OCI-LY7 (cell line): ENCODE measurements around the gene MYH7. TPM values are rescaled to one million over a fixed set of nuclear protein-coding genes. Genes with fewer than 3 reads are reported as not detected.
"Not testable (repeated sequence)": the region's sequence is repeated elsewhere in the genome, so short reads cannot be mapped to it uniquely, and the experiment has no call there.

Experiments
- BruUV-seq: library from RNA; stranded (reverse); fragments of 400-500 nt; replicated peaks from 2 replicates; lab custom pipeline; 2021; lab: Mats Ljungman, UMichigan
- CTCF ChIA-PET: fragments of 300-600 bp; sonication (Branson Sonifier 250); formaldehyde crosslinking; loops from one replicate; lab custom pipeline; 2022; ENCODE audit warnings: antibody characterized with exemption; ENCODE audit not compliant: unreplicated experiment; lab: Charles Lee
- POLR2A ChIA-PET: fragments of 300-600 bp; sonication (Branson Sonifier 250); formaldehyde crosslinking; loops from one replicate; lab custom pipeline; 2022; ENCODE audit warnings: antibody characterized with exemption; lab: Charles Lee
- DNase-seq: peaks from one replicate; pipeline ENCODE4 v3.0.0-alpha.2; 2015; ENCODE audit warnings: low spot score
- H2AFZ ChIP-seq: fragments of 200-600 bp; sonication (generic), shearing (Covaris generic); 2 replicates; pipeline ENCODE4 v1.6.1; 2014; ENCODE audit warnings: mild to moderate bottlenecking, antibody characterized with exemption, low read length, moderate library complexity
- H3K27ac ChIP-seq: fragments of 200-600 bp; sonication (generic); 2 replicates; pipeline ENCODE4 v1.5.1; 2014; ENCODE audit warnings: mixed run types, low read depth, mild to moderate bottlenecking, moderate library complexity, low read length, inconsistent platforms; ENCODE audit not compliant: poor library complexity, severe bottlenecking
- H3K36me3 ChIP-seq: fragments of 200-600 bp; sonication (generic); 2 replicates; pipeline ENCODE4 v1.6.1; 2014; ENCODE audit warnings: mild to moderate bottlenecking, antibody characterized with exemption, low read length, moderate library complexity, mixed read lengths; ENCODE audit not compliant: insufficient read depth
- H3K4me1 ChIP-seq: fragments of 200-600 bp; sonication (generic); 2 replicates; pipeline ENCODE4 v1.5.1; 2014; ENCODE audit warnings: mild to moderate bottlenecking, low read length; ENCODE audit not compliant: insufficient read depth, poor library complexity, severe bottlenecking
- H3K4me2 ChIP-seq: fragments of 200-600 bp; sonication (generic); 2 replicates; pipeline ENCODE4 v1.6.1; 2014; ENCODE audit warnings: mild to moderate bottlenecking, low read length
- H3K4me3 ChIP-seq: fragments of 200-600 bp; sonication (generic); 2 replicates; pipeline ENCODE4 v1.5.1; 2014; ENCODE audit warnings: mild to moderate bottlenecking, low read depth, low read length; ENCODE audit not compliant: poor library complexity, severe bottlenecking
- H3K79me2 ChIP-seq: fragments of 200-600 bp; sonication (generic); 2 replicates; pipeline ENCODE4 v1.6.1; 2016; ENCODE audit warnings: low read depth, mild to moderate bottlenecking, low read length, moderate library complexity, mixed read lengths; ENCODE audit not compliant: insufficient read depth
- H3K9me2 ChIP-seq: fragments of 200-600 bp; sonication (generic); 2 replicates; pipeline ENCODE4 v1.6.1; 2016; ENCODE audit warnings: mild to moderate bottlenecking, low read length, mixed read lengths; ENCODE audit not compliant: insufficient read depth
- H3K9me3 ChIP-seq: fragments of 200-600 bp; sonication (generic); 2 replicates; pipeline ENCODE4 v1.6.1; 2014; ENCODE audit warnings: mild to moderate bottlenecking, mixed run types, low read length, mixed read lengths
- H4K20me1 ChIP-seq: fragments of 200-600 bp; sonication (generic); 2 replicates; pipeline ENCODE4 v1.6.1; 2014; ENCODE audit warnings: mild to moderate bottlenecking, antibody characterized with exemption, low read length, moderate library complexity, mixed read lengths; ENCODE audit not compliant: insufficient read depth
- CTCF ChIP-seq: fragments of 200-600 bp; sonication (generic); conservative IDR thresholded peaks from 2 replicates; pipeline ENCODE4 v1.5.1; 2014; ENCODE audit warnings: mild to moderate bottlenecking, antibody characterized with exemption, low read length, moderate library complexity, mixed read lengths
- EZH2phosphoT487 ChIP-seq: fragments of 200-600 bp; sonication (generic); IDR thresholded peaks from 2 replicates; pipeline ENCODE4 v1.6.1; 2018; ENCODE audit warnings: low read depth, borderline replicate concordance, mild to moderate bottlenecking, mixed run types, antibody characterized with exemption, low read length, moderate library complexity, mixed read lengths
- intact Hi-C: fragments of 100-400 bp; cut with micrococcal nuclease; formaldehyde crosslinking; loops from one replicate; pipeline ENCODE4 v1.10.0; 2022; ENCODE audit not compliant: unreplicated experiment
- total RNA-seq, 2 experiments: library from RNA; depleted of rRNA in 1 of 2; stranded (reverse); fragments of >200 nt in 1 of 2; shearing (Covaris generic) in 1 of 2; gene quantifications; 2 replicates each; pipeline ENCODE4 v1.2.3, GENCODE V29; 2014 to 2022

MYH7 gene
- total RNA-seq, 2 experiments from 2014 or later: not detected

GRCh38 chr14:23418021-23418420 is 17.4 kb downstream of the MYH7 start:
- no peaks in the 10 kb centered on the region for H3K9me3 ChIP-seq
- TF ChIP-seq EZH2phosphoT487: no peak
- no peak for TF ChIP-seq CTCF
- no peaks in the 10 kb centered on the region for H4K20me1 ChIP-seq
- DNase-seq: no peak
- no peaks in the 10 kb centered on the region for H3K79me2 ChIP-seq
- no peaks in the 10 kb centered on the region for H3K36me3 ChIP-seq
- CTCF ChIA-PET: no interaction called here
- H3K4me2 ChIP-seq: no peak overlapping the region
- no peak overlapping the region for H3K4me3 ChIP-seq
- H2AFZ ChIP-seq: no peak overlapping the region
- H3K9me2 ChIP-seq: no peaks in the 10 kb centered on the region
- BruUV-seq: no TSS peak
- H3K27ac ChIP-seq: no peak overlapping the region
- no peaks in the 10 kb centered on the region for H3K4me1 ChIP-seq
- POLR2A ChIA-PET: no interaction called here
- intact Hi-C loops: no loop called here

- POLR2A ChIA-PET, CTCF ChIA-PET, H3K9me2 ChIP-seq, H4K20me1 ChIP-seq, H3K9me3 ChIP-seq, H3K4me1 ChIP-seq, H3K4me2 ChIP-seq, H3K27ac ChIP-seq, H3K79me2 ChIP-seq, H3K36me3 ChIP-seq, intact Hi-C loops, BruUV-seq, H3K4me3 ChIP-seq, H2AFZ ChIP-seq, DNase-seq: not testable (repeated sequence)
Observed at GRCh38 chr14:23417269-23417668, 18.2 kb downstream of the MYH7 start.

- TF ChIP-seq EZH2phosphoT487 (no peak), CTCF (no peak)
- H4K20me1 ChIP-seq: no peaks in the 10 kb centered on the region
- no peak overlapping the region for H2AFZ ChIP-seq
- intact Hi-C loops: no loop called here
- no peak for DNase-seq
- POLR2A ChIA-PET: no interaction called here
- no TSS peak for BruUV-seq
- H3K27ac ChIP-seq: no peak overlapping the region
- H3K4me3 ChIP-seq: no peak overlapping the region
- H3K4me1 ChIP-seq: no peaks in the 10 kb centered on the region
- H3K9me3 ChIP-seq: no peaks in the 10 kb centered on the region
- no peaks in the 10 kb centered on the region for H3K79me2 ChIP-seq
- CTCF ChIA-PET: no interaction called here
- no peaks in the 10 kb centered on the region for H3K36me3 ChIP-seq
- H3K4me2 ChIP-seq: no peak overlapping the region
- no peaks in the 10 kb centered on the region for H3K9me2 ChIP-seq
Observed at GRCh38 chr14:23416801-23417200, 18.7 kb downstream of the MYH7 start.
